IMR-90 (cell line): ENCODE measurements around the gene AP5B1. TPM values are rescaled to one million over a fixed set of nuclear protein-coding genes. Genes with fewer than 3 reads are reported as not detected.

Experiments
- ATAC-seq: fragments of 200-7000 bp; cut with Tn5 transposase; 2 replicates; pipeline ENCODE4 v1.9.1; 2020; ENCODE audit warnings: low read depth, mild to moderate bottlenecking, moderate library complexity
- BruUV-seq: library from RNA; stranded (reverse); fragments of 400-500 nt; replicated peaks from 2 replicates; lab custom pipeline; 2021; lab: Mats Ljungman, UMichigan
- CTCF ChIA-PET: fragments of 300-600 bp; formaldehyde crosslinking; extraction: SDS; loops from one replicate; lab custom pipeline; 2021; ENCODE audit warnings: antibody characterized with exemption; lab: Yijun Ruan, JAX
- POLR2A ChIA-PET: fragments of 300-600 bp; sonication (Branson Sonifier 250); formaldehyde crosslinking; loops from one replicate; lab custom pipeline; 2022; ENCODE audit warnings: antibody characterized with exemption; ENCODE audit not compliant: unreplicated experiment; lab: Charles Lee
- DNase-seq: peaks from one replicate; pipeline ENCODE4 v3.0.0; 2013
- H2AFZ ChIP-seq: replicated peaks from 2 replicates; pipeline ENCODE3; 2013; ENCODE audit warnings: low read length, mild to moderate bottlenecking; ENCODE audit not compliant: poor library complexity
- H2AK5ac ChIP-seq: 2 replicates; pipeline ENCODE4 v1.6.1; 2013; ENCODE audit warnings: low read depth, low read length, inconsistent platforms
- H2AK9ac ChIP-seq: replicated peaks from 2 replicates; pipeline ENCODE3; 2013; ENCODE audit warnings: mild to moderate bottlenecking, low read depth, low read length, moderate library complexity; ENCODE audit not compliant: poor library complexity
- H2BK120ac ChIP-seq: 2 replicates; pipeline ENCODE4 v1.6.1; 2013; ENCODE audit warnings: low read depth, low read length, inconsistent platforms
- H2BK15ac ChIP-seq: 3 replicates; pipeline ENCODE4 v1.6.1; 2013; ENCODE audit warnings: low read depth, low read length, inconsistent platforms
- H2BK20ac ChIP-seq: 2 replicates; pipeline ENCODE4 v1.6.1; 2013; ENCODE audit warnings: low read depth, mild to moderate bottlenecking, inconsistent platforms, low read length, moderate library complexity
- H2BK5ac ChIP-seq: 2 replicates; pipeline ENCODE4 v1.6.1; 2013; ENCODE audit warnings: mild to moderate bottlenecking, low read depth, low read length, inconsistent platforms; ENCODE audit not compliant: poor library complexity, severe bottlenecking
- H3K14ac ChIP-seq: replicated peaks from 2 replicates; pipeline ENCODE4 v1.6.1; 2013; ENCODE audit warnings: low read depth, low read length, inconsistent platforms
- H3K18ac ChIP-seq: 2 replicates; pipeline ENCODE4 v1.6.1; 2013; ENCODE audit warnings: low read depth, low read length, control low read depth
- H3K23ac ChIP-seq: 2 replicates; pipeline ENCODE4 v1.6.1; 2013; ENCODE audit warnings: low read depth, low read length, inconsistent platforms
- H3K27ac ChIP-seq: 2 replicates; pipeline ENCODE4 v1.5.1; 2013; ENCODE audit warnings: mild to moderate bottlenecking, control low read depth, low read length; ENCODE audit not compliant: insufficient read depth
- H3K27me3 ChIP-seq: 2 replicates; pipeline ENCODE4 v1.6.1; 2013; ENCODE audit warnings: low read length; ENCODE audit not compliant: control insufficient read depth, insufficient read depth
- H3K36me3 ChIP-seq: 2 replicates; pipeline ENCODE4 v1.6.1; 2013; ENCODE audit warnings: low read length, mixed read lengths; ENCODE audit not compliant: control insufficient read depth, insufficient read depth
- H3K4ac ChIP-seq: 2 replicates; pipeline ENCODE4 v1.6.1; 2013; ENCODE audit warnings: low read depth, low read length, inconsistent platforms
- H3K4me1 ChIP-seq: 2 replicates; pipeline ENCODE4 v1.6.1; 2013; ENCODE audit warnings: low read length, mixed read lengths; ENCODE audit not compliant: control insufficient read depth, insufficient read depth
- H3K4me2 ChIP-seq: 2 replicates; pipeline ENCODE4 v1.6.1; 2013; ENCODE audit warnings: low read depth, mild to moderate bottlenecking, control low read depth, low read length, moderate library complexity
- H3K4me3 ChIP-seq: 2 replicates; pipeline ENCODE4 v1.5.1; 2013; ENCODE audit warnings: low read depth, mild to moderate bottlenecking, control low read depth, low read length, moderate library complexity; ENCODE audit not compliant: insufficient read depth
- H3K56ac ChIP-seq: 2 replicates; pipeline ENCODE4 v1.6.1; 2013; ENCODE audit warnings: low read length, inconsistent platforms; ENCODE audit not compliant: insufficient read depth; ENCODE audit errors: extremely low read depth
- H3K79me1 ChIP-seq, 2 experiments: 2 replicates each; pipeline ENCODE4 v1.6.1; 2013; ENCODE audit warnings: low read length in 2 of 2, inconsistent platforms in 1 of 2, low read depth in 1 of 2
- H3K9ac ChIP-seq: 2 replicates; pipeline ENCODE4 v1.6.1; 2013; ENCODE audit warnings: low read depth, low read length, control low read depth
- H3K9me1 ChIP-seq: 2 replicates; pipeline ENCODE4 v1.6.1; 2013; ENCODE audit warnings: low read length, inconsistent platforms; ENCODE audit not compliant: insufficient read depth
- H3K9me3 ChIP-seq: 2 replicates; pipeline ENCODE4 v1.6.1; 2013; ENCODE audit warnings: low read length; ENCODE audit not compliant: control insufficient read depth, insufficient read depth
- H4K20me1 ChIP-seq: 2 replicates; pipeline ENCODE4 v1.6.1; 2013; ENCODE audit warnings: low read length, inconsistent platforms; ENCODE audit not compliant: insufficient read depth
- H4K5ac ChIP-seq: 2 replicates; pipeline ENCODE4 v1.6.1; 2013; ENCODE audit warnings: mild to moderate bottlenecking, low read depth, low read length, control low read depth
- H4K8ac ChIP-seq, 2 experiments: 2 replicates each; pipeline ENCODE4 v1.6.1; 2013; ENCODE audit warnings: low read depth in 2 of 2, low read length in 2 of 2, control low read depth in 1 of 2, inconsistent platforms in 1 of 2
- H4K91ac ChIP-seq: 2 replicates; pipeline ENCODE4 v1.6.1; 2013; ENCODE audit warnings: low read depth, low read length, inconsistent platforms; ENCODE audit not compliant: insufficient read depth
- BHLHE40 ChIP-seq: fragments of 150-350 bp; IDR thresholded peaks from 2 replicates; pipeline ENCODE4 v1.6.1; 2016; ENCODE audit warnings: mild to moderate bottlenecking, low read depth, low read length
- CEBPB ChIP-seq: IDR thresholded peaks from 2 replicates; pipeline ENCODE4 v1.6.1; 2012; ENCODE audit warnings: low read depth, low read length, improper control_type of control experiment
- CHD1 ChIP-seq: IDR thresholded peaks from 2 replicates; pipeline ENCODE4 v1.6.1; 2012; ENCODE audit warnings: low read depth, low read length, improper control_type of control experiment
- CTCF ChIP-seq: conservative IDR thresholded peaks from 2 replicates; pipeline ENCODE4 v1.5.1; 2012; ENCODE audit warnings: mild to moderate bottlenecking, low read depth, low read length, improper control_type of control experiment
- FOS ChIP-seq: fragments of 150-350 bp; IDR thresholded peaks from 2 replicates; pipeline ENCODE4 v1.6.1; 2016; ENCODE audit warnings: low read depth, low read length
- MAFK ChIP-seq: IDR thresholded peaks from 2 replicates; pipeline ENCODE4 v1.6.1; 2012; ENCODE audit warnings: low read depth, low read length, improper control_type of control experiment
- MAZ ChIP-seq: IDR thresholded peaks from 2 replicates; pipeline ENCODE4 v1.6.1; 2012; ENCODE audit warnings: low read depth, mild to moderate bottlenecking, low read length, improper control_type of control experiment, moderate library complexity, borderline replicate concordance
- MXI1 ChIP-seq: IDR thresholded peaks from 2 replicates; pipeline ENCODE4 v1.6.1; 2012; ENCODE audit warnings: low read depth, mild to moderate bottlenecking, low read length, moderate library complexity, borderline replicate concordance
- NFE2L2 ChIP-seq: fragments of 150-350 bp; IDR thresholded peaks from 2 replicates; pipeline ENCODE4 v1.6.1; 2016; ENCODE audit warnings: low read depth, mild to moderate bottlenecking, low read length
- POLR2A ChIP-seq: IDR thresholded peaks from 2 replicates; pipeline ENCODE4 v1.6.1; 2012; ENCODE audit warnings: mild to moderate bottlenecking, low read depth, low read length
- RAD21 ChIP-seq: IDR thresholded peaks from 2 replicates; pipeline ENCODE4 v1.6.1; 2012; ENCODE audit warnings: low read length, improper control_type of control experiment
- RCOR1 ChIP-seq: IDR thresholded peaks from 2 replicates; pipeline ENCODE4 v1.6.1; 2012; ENCODE audit warnings: mild to moderate bottlenecking, low read length, improper control_type of control experiment; ENCODE audit not compliant: insufficient replicate concordance
- RFX5 ChIP-seq: IDR thresholded peaks from 2 replicates; pipeline ENCODE4 v1.8.0; 2012; ENCODE audit warnings: low read depth, mild to moderate bottlenecking, low read length, moderate library complexity
- USF2 ChIP-seq: fragments of 150-350 bp; IDR thresholded peaks from 2 replicates; pipeline ENCODE4 v1.6.1; 2017; ENCODE audit warnings: mild to moderate bottlenecking, antibody characterized with exemption, low read length, low read depth
- WGBS, 2 experiments: methylation state at CpG; one replicate each; pipeline versions ENCODE4 v1.1.5 to v1.1.7; 2013; ENCODE audit warnings: missing lambda C conversion rate in 2 of 2; ENCODE audit not compliant: insufficient read length in 1 of 2; ENCODE audit errors: extremely low coverage in 2 of 2; 5-methylcytosine and 5-hydroxymethylcytosine counted together
- dilution Hi-C: fragments of 300-500 bp; cut with HindIII; formaldehyde crosslinking; loops from one replicate; pipeline ENCODE4 v1.14.3; 2018; ENCODE audit warnings: low sequenced_read_pairs; ENCODE audit not compliant: unreplicated experiment
- in situ Hi-C: fragments of 300-500 bp; cut with MboI; formaldehyde crosslinking; loops from 3 replicates; pipeline ENCODE4 v1.14.3; 2019; ENCODE audit warnings: low sequenced_read_pairs, inconsistent platforms, mixed read lengths
- intact Hi-C: fragments of 100-400 bp; cut with micrococcal nuclease; formaldehyde crosslinking; loops from 2 replicates; pipeline ENCODE4 v1.10.0; 2022
- polyA plus RNA-seq, 3 experiments: library from polyadenylated mRNA; depleted of rRNA; stranded (reverse); fragments of >200 nt; gene quantifications; 2 replicates each; pipeline ENCODE4 v1.2.3, GENCODE V29; 2012; ENCODE audit warnings: low replicate concordance in 1 of 3
- total RNA-seq: library from RNA; depleted of rRNA; stranded (reverse); fragments of >200 nt; gene quantifications from 2 replicates; pipeline ENCODE4 v1.2.3, GENCODE V29; 2012

AP5B1 gene
- total and polyA plus RNA-seq, 2 of the 4 experiments (the other 2 are of a cell fraction) = 2.5 to 5.0 TPM

GRCh38 chr11:65829459-65829858 is 48.7 kb upstream of the AP5B1 start (continued):
- TF ChIP-seq RAD21 (no peak), FOS (no peak), RCOR1 (no peak)

DNA sequence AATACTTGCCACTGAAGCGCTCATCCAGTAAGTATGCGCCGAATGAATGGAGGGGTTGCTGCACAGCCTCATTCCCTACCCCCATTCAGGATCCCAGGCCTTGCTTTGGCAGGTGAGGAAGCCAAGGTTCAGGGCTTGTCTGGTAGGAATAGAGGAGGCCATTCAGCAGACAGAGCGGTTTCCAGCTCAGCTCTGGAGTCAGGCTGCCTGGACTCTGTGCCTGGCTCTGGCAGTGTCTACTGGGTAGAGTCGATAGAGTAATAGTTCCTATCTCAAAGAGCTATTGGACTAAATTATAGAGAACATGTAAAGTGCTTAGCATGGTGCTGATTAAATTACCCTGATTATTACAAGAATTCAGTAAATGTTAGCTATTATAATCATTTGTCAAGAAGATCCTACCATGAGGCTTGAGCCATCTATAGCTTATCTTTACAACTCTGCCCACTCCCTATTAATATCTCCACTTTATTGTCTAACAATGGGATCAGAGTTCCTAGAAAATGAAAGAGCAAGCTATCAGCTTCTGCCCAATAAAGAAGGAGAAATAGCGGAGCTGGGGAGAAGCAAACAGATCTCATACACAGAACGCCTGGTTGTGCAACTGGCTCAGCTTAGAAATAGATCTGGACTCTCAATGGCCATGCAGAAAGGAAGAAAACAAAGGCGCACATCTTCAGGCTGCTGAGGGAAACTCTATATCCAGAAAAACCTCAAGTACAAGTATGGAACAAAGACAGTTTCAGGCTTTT is 46.4 kb upstream of the AP5B1 start:
- H4K5ac ChIP-seq = no peak overlapping the region
- H2AFZ ChIP-seq = no peak overlapping the region
- H3K27me3 ChIP-seq = peaks cover 6% of the 10 kb centered on the region
- no peak overlapping the region for H3K9ac ChIP-seq
- H3K79me1 ChIP-seq = no peaks in the 10 kb centered on the region
- no peak overlapping the region for H2BK120ac ChIP-seq
- dilution Hi-C loops = no loop called here
- H2BK5ac ChIP-seq = no peak overlapping the region
- H3K4me1 ChIP-seq = no peaks in the 10 kb centered on the region
- no peak overlapping the region for H3K14ac ChIP-seq
- H4K8ac ChIP-seq = no peak overlapping the region
- ChIA-PET CTCF (interaction anchor here (0.6 kb wide), 1 partner anchor 9 kb away, joined by 3 read pairs; no protein-coding TSS in a partner anchor), POLR2A (interaction anchor here (0.6 kb wide), 1 partner anchor 31 kb away, joined by 5 read pairs; no protein-coding TSS in a partner anchor)
- H3K27ac ChIP-seq = no peak overlapping the region
- no peak for ATAC-seq
- H2BK15ac ChIP-seq = no peak overlapping the region
- in situ Hi-C loops = no loop called here
- no peak overlapping the region for H3K18ac ChIP-seq
- H4K91ac ChIP-seq = no peak overlapping the region
- H3K23ac ChIP-seq = no peak overlapping the region
- no peak overlapping the region for H2AK9ac ChIP-seq
- H3K4ac ChIP-seq = no peak overlapping the region
- no peak overlapping the region for H3K56ac ChIP-seq
- H4K20me1 ChIP-seq = no peaks in the 10 kb centered on the region
- intact Hi-C loops = no loop called here
- H3K9me1 ChIP-seq = no peaks in the 10 kb centered on the region
- no peaks in the 10 kb centered on the region for H3K36me3 ChIP-seq
- no peak overlapping the region for H3K4me2 ChIP-seq
- BruUV-seq = no TSS peak
- 90% methylated on average over 2 of the region's 8 CpGs; no CpG with 5 or more reads in 1 of the 2 experiments for WGBS, 2 experiments
- no peak overlapping the region for H2AK5ac ChIP-seq
- DNase-seq = no peak
- no peak overlapping the region for H3K4me3 ChIP-seq
- no peaks in the 10 kb centered on the region for H3K9me3 ChIP-seq
- H2BK20ac ChIP-seq = no peak overlapping the region
- TF ChIP-seq RCOR1 = no peak
- TF ChIP-seq BHLHE40 = no peak
- no peak for TF ChIP-seq CHD1
- TF ChIP-seq FOS = no peak
- TF ChIP-seq MAZ = no peak
- no peak for TF ChIP-seq RFX5
- TF ChIP-seq MXI1 = no peak
- no peak for TF ChIP-seq MAFK
- TF ChIP-seq CEBPB = no peak
- TF ChIP-seq POLR2A = no peak
- TF ChIP-seq USF2 = no peak
- TF ChIP-seq RAD21 = no peak
- no peak for TF ChIP-seq NFE2L2
- TF ChIP-seq CTCF = no peak
